IMR-90 (cell line): Measurements from ENCODE around the gene DELE1. TPM values are rescaled to one million over a fixed set of nuclear protein-coding genes. Genes with fewer than 3 reads are reported as not detected.
A peak's percentile ranks its signal among the peaks of the same experiment; 100 is the strongest.

ENCODE experiments used
- ATAC-seq: fragments of 200-7000 bp; cut with Tn5 transposase; 2 replicates; pipeline ENCODE4 v1.9.1; 2020; ENCODE audit warnings: low read depth, mild to moderate bottlenecking, moderate library complexity
- BruUV-seq: library from RNA; stranded (reverse); fragments of 400-500 nt; replicated peaks from 2 replicates; lab custom pipeline; 2021; lab: Mats Ljungman, UMichigan
- CTCF ChIA-PET: fragments of 300-600 bp; formaldehyde crosslinking; extraction: SDS; loops from one replicate; lab custom pipeline; 2021; ENCODE audit warnings: antibody characterized with exemption; lab: Yijun Ruan, JAX
- POLR2A ChIA-PET: fragments of 300-600 bp; sonication (Branson Sonifier 250); formaldehyde crosslinking; loops from one replicate; lab custom pipeline; 2022; ENCODE audit warnings: antibody characterized with exemption; ENCODE audit not compliant: unreplicated experiment; lab: Charles Lee
- DNase-seq: peaks from one replicate; pipeline ENCODE4 v3.0.0; 2013
- H2AFZ ChIP-seq: replicated peaks from 2 replicates; pipeline ENCODE3; 2013; ENCODE audit warnings: low read length, mild to moderate bottlenecking; ENCODE audit not compliant: poor library complexity
- H2AK5ac ChIP-seq: 2 replicates; pipeline ENCODE4 v1.6.1; 2013; ENCODE audit warnings: low read depth, low read length, inconsistent platforms
- H2AK9ac ChIP-seq: replicated peaks from 2 replicates; pipeline ENCODE3; 2013; ENCODE audit warnings: mild to moderate bottlenecking, low read depth, low read length, moderate library complexity; ENCODE audit not compliant: poor library complexity
- H2BK120ac ChIP-seq: 2 replicates; pipeline ENCODE4 v1.6.1; 2013; ENCODE audit warnings: low read depth, low read length, inconsistent platforms
- H2BK15ac ChIP-seq: 3 replicates; pipeline ENCODE4 v1.6.1; 2013; ENCODE audit warnings: low read depth, low read length, inconsistent platforms
- H2BK20ac ChIP-seq: 2 replicates; pipeline ENCODE4 v1.6.1; 2013; ENCODE audit warnings: low read depth, mild to moderate bottlenecking, inconsistent platforms, low read length, moderate library complexity
- H2BK5ac ChIP-seq: 2 replicates; pipeline ENCODE4 v1.6.1; 2013; ENCODE audit warnings: mild to moderate bottlenecking, low read depth, low read length, inconsistent platforms; ENCODE audit not compliant: poor library complexity, severe bottlenecking
- H3K14ac ChIP-seq: replicated peaks from 2 replicates; pipeline ENCODE4 v1.6.1; 2013; ENCODE audit warnings: low read depth, low read length, inconsistent platforms
- H3K18ac ChIP-seq: 2 replicates; pipeline ENCODE4 v1.6.1; 2013; ENCODE audit warnings: low read depth, low read length, control low read depth
- H3K23ac ChIP-seq: 2 replicates; pipeline ENCODE4 v1.6.1; 2013; ENCODE audit warnings: low read depth, low read length, inconsistent platforms
- H3K27ac ChIP-seq: 2 replicates; pipeline ENCODE4 v1.5.1; 2013; ENCODE audit warnings: mild to moderate bottlenecking, control low read depth, low read length; ENCODE audit not compliant: insufficient read depth
- H3K27me3 ChIP-seq: 2 replicates; pipeline ENCODE4 v1.6.1; 2013; ENCODE audit warnings: low read length; ENCODE audit not compliant: control insufficient read depth, insufficient read depth
- H3K36me3 ChIP-seq: 2 replicates; pipeline ENCODE4 v1.6.1; 2013; ENCODE audit warnings: low read length, mixed read lengths; ENCODE audit not compliant: control insufficient read depth, insufficient read depth
- H3K4ac ChIP-seq: 2 replicates; pipeline ENCODE4 v1.6.1; 2013; ENCODE audit warnings: low read depth, low read length, inconsistent platforms
- H3K4me1 ChIP-seq: 2 replicates; pipeline ENCODE4 v1.6.1; 2013; ENCODE audit warnings: low read length, mixed read lengths; ENCODE audit not compliant: control insufficient read depth, insufficient read depth
- H3K4me2 ChIP-seq: 2 replicates; pipeline ENCODE4 v1.6.1; 2013; ENCODE audit warnings: low read depth, mild to moderate bottlenecking, control low read depth, low read length, moderate library complexity
- H3K4me3 ChIP-seq: 2 replicates; pipeline ENCODE4 v1.5.1; 2013; ENCODE audit warnings: low read depth, mild to moderate bottlenecking, control low read depth, low read length, moderate library complexity; ENCODE audit not compliant: insufficient read depth
- H3K56ac ChIP-seq: 2 replicates; pipeline ENCODE4 v1.6.1; 2013; ENCODE audit warnings: low read length, inconsistent platforms; ENCODE audit not compliant: insufficient read depth; ENCODE audit errors: extremely low read depth
- H3K79me1 ChIP-seq, 2 experiments: 2 replicates each; pipeline ENCODE4 v1.6.1; 2013; ENCODE audit warnings: low read length in 2 of 2, inconsistent platforms in 1 of 2, low read depth in 1 of 2
- H3K9ac ChIP-seq: 2 replicates; pipeline ENCODE4 v1.6.1; 2013; ENCODE audit warnings: low read depth, low read length, control low read depth
- H3K9me1 ChIP-seq: 2 replicates; pipeline ENCODE4 v1.6.1; 2013; ENCODE audit warnings: low read length, inconsistent platforms; ENCODE audit not compliant: insufficient read depth
- H3K9me3 ChIP-seq: 2 replicates; pipeline ENCODE4 v1.6.1; 2013; ENCODE audit warnings: low read length; ENCODE audit not compliant: control insufficient read depth, insufficient read depth
- H4K20me1 ChIP-seq: 2 replicates; pipeline ENCODE4 v1.6.1; 2013; ENCODE audit warnings: low read length, inconsistent platforms; ENCODE audit not compliant: insufficient read depth
- H4K5ac ChIP-seq: 2 replicates; pipeline ENCODE4 v1.6.1; 2013; ENCODE audit warnings: mild to moderate bottlenecking, low read depth, low read length, control low read depth
- H4K8ac ChIP-seq, 2 experiments: 2 replicates each; pipeline ENCODE4 v1.6.1; 2013; ENCODE audit warnings: low read depth in 2 of 2, low read length in 2 of 2, control low read depth in 1 of 2, inconsistent platforms in 1 of 2
- H4K91ac ChIP-seq: 2 replicates; pipeline ENCODE4 v1.6.1; 2013; ENCODE audit warnings: low read depth, low read length, inconsistent platforms; ENCODE audit not compliant: insufficient read depth
- CEBPB ChIP-seq: IDR thresholded peaks from 2 replicates; pipeline ENCODE4 v1.6.1; 2012; ENCODE audit warnings: low read depth, low read length, improper control_type of control experiment
- MAZ ChIP-seq: IDR thresholded peaks from 2 replicates; pipeline ENCODE4 v1.6.1; 2012; ENCODE audit warnings: low read depth, mild to moderate bottlenecking, low read length, improper control_type of control experiment, moderate library complexity, borderline replicate concordance
- WGBS, 2 experiments: methylation state at CpG; one replicate each; pipeline versions ENCODE4 v1.1.5 to v1.1.7; 2013; ENCODE audit warnings: missing lambda C conversion rate in 2 of 2; ENCODE audit not compliant: insufficient read length in 1 of 2; ENCODE audit errors: extremely low coverage in 2 of 2; 5-methylcytosine and 5-hydroxymethylcytosine counted together
- dilution Hi-C: fragments of 300-500 bp; cut with HindIII; formaldehyde crosslinking; loops from one replicate; pipeline ENCODE4 v1.14.3; 2018; ENCODE audit warnings: low sequenced_read_pairs; ENCODE audit not compliant: unreplicated experiment
- in situ Hi-C: fragments of 300-500 bp; cut with MboI; formaldehyde crosslinking; loops from 3 replicates; pipeline ENCODE4 v1.14.3; 2019; ENCODE audit warnings: low sequenced_read_pairs, inconsistent platforms, mixed read lengths
- intact Hi-C: fragments of 100-400 bp; cut with micrococcal nuclease; formaldehyde crosslinking; loops from 2 replicates; pipeline ENCODE4 v1.10.0; 2022
- polyA plus RNA-seq, 3 experiments: library from polyadenylated mRNA; depleted of rRNA; stranded (reverse); fragments of >200 nt; gene quantifications; 2 replicates each; pipeline ENCODE4 v1.2.3, GENCODE V29; 2012; ENCODE audit warnings: low replicate concordance in 1 of 3
- total RNA-seq: library from RNA; depleted of rRNA; stranded (reverse); fragments of >200 nt; gene quantifications from 2 replicates; pipeline ENCODE4 v1.2.3, GENCODE V29; 2012

The DELE1 gene
- total and polyA plus RNA-seq, 2 of the 4 experiments (the other 2 are of a cell fraction): 28.0 to 66.1 TPM

DNA sequence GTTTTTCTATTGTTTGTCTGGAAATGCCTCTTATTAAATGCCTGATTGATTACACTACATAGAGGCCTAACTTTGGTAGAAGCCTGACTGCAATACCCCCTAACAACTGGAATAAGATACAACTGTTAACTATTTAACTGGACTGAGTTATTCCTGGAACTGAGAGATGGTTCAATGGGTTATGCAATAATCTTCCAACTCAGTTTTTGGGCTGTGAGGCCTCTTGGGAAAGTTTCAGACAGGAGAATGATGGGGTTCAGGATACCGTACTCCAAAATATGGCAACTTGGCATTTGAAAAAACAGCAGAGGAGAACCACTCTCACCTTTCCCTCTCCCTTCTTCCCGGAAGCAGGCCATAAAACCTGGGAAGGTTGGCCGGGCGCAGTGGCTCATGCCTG, 26.2 kb upstream of the DELE1 start:
- Histone ChIP-seq H3K9me3 (no peaks in the 10 kb centered on the region), H3K27ac (no peak overlapping the region), H3K56ac (no peak overlapping the region), H4K8ac (no peak overlapping the region), H3K4me1 (no peaks in the 10 kb centered on the region), H2AK5ac (no peak overlapping the region), H2AK9ac (no peak overlapping the region), H3K79me1 (no peaks in the 10 kb centered on the region), H4K91ac (no peak overlapping the region), H3K9ac (no peak overlapping the region), H3K4me3 (no peak overlapping the region), H2AFZ (no peak overlapping the region), H3K4ac (no peak overlapping the region), H3K9me1 (no peaks in the 10 kb centered on the region), H3K27me3 (peaks cover 20% of the 10 kb centered on the region), H2BK20ac (no peak overlapping the region), H2BK120ac (no peak overlapping the region), H2BK15ac (no peak overlapping the region), H4K5ac (no peak overlapping the region), H3K14ac (no peak overlapping the region), H3K18ac (no peak overlapping the region), H3K4me2 (no peak overlapping the region), H3K36me3 (no peaks in the 10 kb centered on the region), H3K23ac (no peak overlapping the region), H4K20me1 (no peaks in the 10 kb centered on the region), H2BK5ac (no peak overlapping the region)
- DNase-seq (no peak), ATAC-seq (no peak)
- WGBS, 2 experiments: no CpG with 5 or more reads among the region's 4 CpGs
- ChIA-PET CTCF (no interaction called here), POLR2A (no interaction called here)
- dilution Hi-C loops: no loop called here
- no peak for TF ChIP-seq MAZ
- TF ChIP-seq CEBPB: peak; percentile 82
- intact Hi-C loops: no loop called here
- no TSS peak for BruUV-seq
- in situ Hi-C loops: no loop called here
